Stomach (tissue), 9 donors: ENCODE measurements around the gene FIZ1. TPM values are rescaled to one million over a fixed set of nuclear protein-coding genes. Genes with fewer than 3 reads are reported as not detected.

ENCODE experiments used
- DNase-seq, 2 donors: peaks; one replicate each; pipeline versions ENCODE4 v3.0.0 to v3.0.0-alpha.2; 2013 to 2019
- H3K27ac ChIP-seq, 5 donors: fragments of 200-600 bp in 4 of 5; sonication (generic) in 4 of 5; one replicate each; pipeline ENCODE4 v1.5.1; 2013 to 2019; ENCODE audit warnings: mild to moderate bottlenecking in 1 of 5, moderate library complexity in 1 of 5
- H3K27me3 ChIP-seq, 3 donors: fragments of 200-600 bp; sonication (generic); one replicate each; pipeline ENCODE4 v1.5.1; 2017 to 2019; ENCODE audit warnings: mixed run types in 1 of 3
- H3K36me3 ChIP-seq, 4 donors: fragments of 200-600 bp; sonication (generic); 1 replicate in 3 of 4; 2 replicates in 1 of 4; pipeline ENCODE4 v1.5.1; 2016 to 2019
- H3K4me1 ChIP-seq, 4 donors: fragments of 200-600 bp; sonication (generic); one replicate each; pipeline ENCODE4 v1.5.1; 2016 to 2019
- H3K4me3 ChIP-seq, 4 donors: fragments of 200-600 bp; sonication (generic) in 3 of 4; one replicate each; pipeline ENCODE4 v1.5.1; 2016 to 2019; ENCODE audit warnings: mild to moderate bottlenecking in 1 of 4
- H3K9me3 ChIP-seq, 4 donors: fragments of 200-600 bp; sonication (generic); one replicate each; pipeline ENCODE4 v1.5.1; 2016 to 2019
- EP300 ChIP-seq: sonication (generic); formaldehyde crosslinking; IDR thresholded peaks from one replicate; pipeline ENCODE4 v1.6.1; 2017; ENCODE audit warnings: antibody characterized with exemption
- POLR2A ChIP-seq, 4 donors: fragments of 450-650 bp; IDR thresholded peaks; one replicate each; pipeline ENCODE4 v1.6.1; 2016; ENCODE audit warnings: antibody characterized with exemption in 4 of 4, control low read depth in 2 of 4, mild to moderate bottlenecking in 1 of 4, moderate library complexity in 1 of 4
- POLR2AphosphoS5 ChIP-seq, 3 donors: sonication (generic); formaldehyde crosslinking; IDR thresholded peaks; one replicate each; pipeline ENCODE4 v1.6.1; 2016; ENCODE audit warnings: antibody characterized with exemption in 3 of 3
- WGBS, 5 donors: extraction: QIAGEN DNeasy Blood & Tissue Kit in 3 of 5; methylation state at CpG; one replicate each; pipeline versions ENCODE4 v1.1.5 to v1.1.7; 2013 to 2018; 5-methylcytosine and 5-hydroxymethylcytosine counted together
- intact Hi-C: fragments of 100-400 bp; cut with DNase I; formaldehyde crosslinking; loops from one replicate; pipeline ENCODE4 v1.15.1; 2023; ENCODE audit warnings: low total_unique reads
- polyA plus RNA-seq, 3 donors: library from polyadenylated mRNA; stranded (reverse); fragments of 200-250 nt; gene quantifications; one replicate each; pipeline ENCODE4 v1.2.3, GENCODE V29; 2013
- total RNA-seq, 5 donors: library from RNA; depleted of rRNA; stranded (reverse); fragments of >200 nt; gene quantifications; one replicate each; pipeline versions ENCODE4 v1.1.0 to v1.2.3, GENCODE V29; 2014 to 2016
- TF ChIP-seq, protein P1 (sequence below), 7 experiments: fragments of 450-650 bp in 4 of 7; fragments of 200-600 bp in 3 of 7; sonication (generic) in 3 of 7; IDR thresholded peaks; one replicate each; pipeline ENCODE4 v1.5.1; 2016 to 2019; ENCODE audit warnings: antibody characterized with exemption in 7 of 7, control low read depth in 2 of 7, mild to moderate bottlenecking in 1 of 7
- donor health status: healthy with polysubstance abuse.
- donor health status: Bipolar disorder and iron deficiency.
- donor health status: healthy.

FIZ1 gene
- total and polyA plus RNA-seq, 8 donors: 4.0 to 16.8 (median 8.7) TPM; not detected in 1

DNA sequence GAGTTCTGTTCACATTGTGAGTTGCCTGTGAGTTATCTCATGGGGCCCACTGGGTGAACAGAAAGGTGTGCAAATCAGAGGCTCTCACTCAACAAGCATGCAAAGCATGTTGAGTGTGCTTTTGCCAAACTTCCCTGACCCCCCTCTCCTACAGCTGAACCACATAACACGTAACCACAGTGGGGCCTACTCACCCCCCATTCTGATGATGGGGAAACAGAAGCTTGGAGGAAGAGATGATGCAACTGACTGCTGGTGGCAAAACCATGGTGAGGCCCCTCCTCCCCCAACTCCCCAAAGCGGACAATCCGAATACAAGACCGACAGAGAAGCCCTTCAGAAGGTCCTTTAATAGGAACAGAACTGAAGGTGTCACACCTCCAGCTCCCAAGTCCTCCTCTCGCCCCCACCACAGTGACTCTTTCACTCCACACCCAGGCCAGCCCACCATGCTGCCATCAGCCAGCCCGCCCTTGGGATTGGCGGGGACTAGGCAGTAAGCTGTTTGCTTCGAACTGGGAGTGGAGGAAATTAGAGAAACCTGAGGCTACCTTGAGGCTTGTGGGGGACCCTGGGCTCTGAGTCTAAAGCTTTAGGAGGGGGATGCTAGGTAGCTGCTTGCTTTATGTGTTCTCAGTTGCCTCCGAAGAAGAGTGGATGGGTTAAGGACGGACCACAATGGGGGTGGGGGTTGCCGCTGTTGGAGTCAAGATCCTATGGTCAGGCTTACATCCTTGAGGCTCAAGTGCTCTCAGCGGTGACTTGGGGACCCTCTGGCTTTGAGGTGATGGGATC, 21.3 kb upstream of the FIZ1 start:
- intact Hi-C loops: no loop called here
- no peaks in the 10 kb centered on the region for H3K9me3 ChIP-seq
- 82 to 94% (median 90%) methylated on average over 11 to 12 of the region's 12 CpGs for WGBS, 5 donors
- DNase-seq: no peak
- H3K4me3 ChIP-seq: no peak overlapping the region
- TF ChIP-seq, protein P1, sequence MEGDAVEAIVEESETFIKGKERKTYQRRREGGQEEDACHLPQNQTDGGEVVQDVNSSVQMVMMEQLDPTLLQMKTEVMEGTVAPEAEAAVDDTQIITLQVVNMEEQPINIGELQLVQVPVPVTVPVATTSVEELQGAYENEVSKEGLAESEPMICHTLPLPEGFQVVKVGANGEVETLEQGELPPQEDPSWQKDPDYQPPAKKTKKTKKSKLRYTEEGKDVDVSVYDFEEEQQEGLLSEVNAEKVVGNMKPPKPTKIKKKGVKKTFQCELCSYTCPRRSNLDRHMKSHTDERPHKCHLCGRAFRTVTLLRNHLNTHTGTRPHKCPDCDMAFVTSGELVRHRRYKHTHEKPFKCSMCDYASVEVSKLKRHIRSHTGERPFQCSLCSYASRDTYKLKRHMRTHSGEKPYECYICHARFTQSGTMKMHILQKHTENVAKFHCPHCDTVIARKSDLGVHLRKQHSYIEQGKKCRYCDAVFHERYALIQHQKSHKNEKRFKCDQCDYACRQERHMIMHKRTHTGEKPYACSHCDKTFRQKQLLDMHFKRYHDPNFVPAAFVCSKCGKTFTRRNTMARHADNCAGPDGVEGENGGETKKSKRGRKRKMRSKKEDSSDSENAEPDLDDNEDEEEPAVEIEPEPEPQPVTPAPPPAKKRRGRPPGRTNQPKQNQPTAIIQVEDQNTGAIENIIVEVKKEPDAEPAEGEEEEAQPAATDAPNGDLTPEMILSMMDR (IDR thresholded peaks at IDR 0.05): no peak
- TF ChIP-seq POLR2A (IDR thresholded peaks at IDR 0.05) (no peak), POLR2AphosphoS5 (IDR thresholded peaks at IDR 0.05) (no peak)
- peaks cover 11 to 54% (median 23%) of the 10 kb centered on the region in 4 donors for H3K4me1 ChIP-seq
- H3K27me3 ChIP-seq: no peaks in the 10 kb centered on the region
- H3K27ac ChIP-seq: peak overlapping the region in 2 of 5 donors; percentile 6
- peaks cover 17 to 51% (median 46%) of the 10 kb centered on the region in 4 donors for H3K36me3 ChIP-seq

DNA sequence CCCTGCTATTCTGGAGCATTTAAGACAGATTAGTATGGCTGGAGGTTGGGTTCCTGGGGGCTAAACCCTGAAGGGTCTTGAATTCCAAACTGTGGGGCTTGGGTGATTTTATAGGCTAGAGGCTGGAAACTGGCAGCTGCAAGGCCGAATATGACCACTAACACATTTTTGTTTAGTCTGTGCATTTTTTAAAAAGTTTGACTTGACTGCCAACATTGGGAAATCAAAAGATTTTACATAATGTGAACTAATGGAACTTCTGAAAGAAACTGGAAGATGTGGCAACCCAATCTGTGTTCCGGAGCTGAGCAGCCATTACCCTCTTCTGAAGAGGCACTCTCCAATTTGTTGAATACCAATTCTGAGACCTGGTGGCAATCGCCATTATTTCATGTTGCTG, 20.0 kb upstream of the FIZ1 start:
- Histone ChIP-seq H3K4me1 (peaks cover 11 to 47% (median 18%) of the 10 kb centered on the region in 4 donors), H3K27ac (peak overlapping the region in 3 of 5 donors; percentile 11 to 58 (median 19)), H3K27me3 (no peaks in the 10 kb centered on the region), H3K36me3 (peaks cover 22 to 64% (median 59%) of the 10 kb centered on the region in 4 donors), H3K9me3 (no peaks in the 10 kb centered on the region), H3K4me3 (no peak overlapping the region)
- intact Hi-C loops: no loop called here
- TF ChIP-seq POLR2AphosphoS5 (IDR thresholded peaks at IDR 0.05) (no peak), POLR2A (IDR thresholded peaks at IDR 0.05) (no peak)
- WGBS, 5 donors: 74 to 83% (median 80%) methylated on average over 3 of the region's 3 CpGs
- no peak for DNase-seq

DNA sequence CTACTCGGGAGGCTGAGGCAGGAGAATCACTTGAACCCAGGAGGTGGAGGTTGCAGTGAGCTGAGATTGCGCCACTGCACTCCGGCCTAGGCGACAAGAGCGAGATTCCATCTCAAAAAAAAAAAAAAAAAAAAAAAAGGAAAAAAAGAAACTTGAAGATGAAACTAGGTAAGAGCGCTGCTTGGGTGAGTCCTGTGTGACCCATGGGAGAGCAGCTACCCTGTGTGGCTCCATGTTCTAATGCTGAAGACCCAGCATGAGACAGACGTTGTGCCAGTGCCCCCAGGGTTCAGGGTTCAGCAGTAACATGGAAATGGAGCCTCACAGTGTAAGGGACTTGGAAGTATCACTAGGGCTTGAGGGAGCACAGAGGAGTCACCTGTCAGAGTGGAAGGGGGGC, 19.1 kb upstream of the FIZ1 start:
- Histone ChIP-seq H3K9me3 (no peaks in the 10 kb centered on the region), H3K27me3 (no peaks in the 10 kb centered on the region), H3K4me3 (no peak overlapping the region), H3K36me3 (peaks cover 22 to 73% (median 68%) of the 10 kb centered on the region in 4 donors), H3K27ac (peak overlapping the region in 1 of 5 donors; percentile 19), H3K4me1 (peaks cover 5 to 40% (median 12%) of the 10 kb centered on the region in 4 donors)
- intact Hi-C loops: no loop called here
- 78 to 90% (median 87%) methylated on average over 6 to 7 of the region's 7 CpGs for WGBS, 5 donors
- no peak for DNase-seq
- TF ChIP-seq, protein P1 (IDR thresholded peaks at IDR 0.05): no peak
- TF ChIP-seq POLR2AphosphoS5 (IDR thresholded peaks at IDR 0.05): no peak
- TF ChIP-seq EP300: no peak
- no peak for TF ChIP-seq POLR2A (IDR thresholded peaks at IDR 0.05)

DNA sequence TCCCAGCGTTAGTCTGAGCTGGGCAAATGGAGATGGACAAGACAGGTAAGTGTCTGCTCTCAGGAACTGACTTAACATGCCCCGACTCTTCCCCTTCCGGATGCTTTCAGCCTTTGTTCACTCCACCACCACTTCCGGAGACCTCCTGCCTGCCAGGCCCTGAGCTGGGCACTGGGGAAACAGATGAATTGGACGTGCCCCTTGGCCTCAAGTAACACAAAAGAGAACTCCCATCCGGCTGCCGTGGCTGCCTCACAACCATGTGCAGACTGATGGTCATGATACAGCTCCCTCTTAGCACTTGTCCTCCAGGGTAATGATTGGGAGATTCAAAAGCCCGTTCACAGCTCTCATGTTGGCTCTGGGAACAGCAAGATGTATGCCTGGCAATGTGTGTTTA, 18.1 kb upstream of the FIZ1 start:
- TF ChIP-seq POLR2A (IDR thresholded peaks at IDR 0.05): no peak
- TF ChIP-seq EP300: no peak
- TF ChIP-seq, protein P1 (IDR thresholded peaks at IDR 0.05): no peak
- no peak for TF ChIP-seq POLR2AphosphoS5 (IDR thresholded peaks at IDR 0.05)
- Histone ChIP-seq H3K36me3 (peaks cover 22 to 75% (median 69%) of the 10 kb centered on the region in 4 donors), H3K27ac (no peak overlapping the region), H3K27me3 (no peaks in the 10 kb centered on the region), H3K9me3 (no peaks in the 10 kb centered on the region), H3K4me3 (no peak overlapping the region), H3K4me1 (peaks cover 5 to 43% (median 8%) of the 10 kb centered on the region in 4 donors)
- no peak for DNase-seq
- WGBS, 5 donors: 82 to 94% (median 84%) methylated on average over 6 to 8 of the region's 8 CpGs
- intact Hi-C loops: no loop called here
